Body of pancreas (tissue), 4 donors: ENCODE measurements around the gene TASOR. TPM values are rescaled to one million over a fixed set of nuclear protein-coding genes. Genes with fewer than 3 reads are reported as not detected.
A peak's percentile ranks its signal among the peaks of the same experiment; 100 is the strongest.
"Not testable (repeated sequence)": the region's sequence is repeated elsewhere in the genome, so short reads cannot be mapped to it uniquely, and the experiment has no call there.

Experiments used
- ATAC-seq: fragments of 150-250 bp; one replicate; pipeline ENCODE4 v1.9.1; 2016
- DNase-seq, 4 donors: peaks; one replicate each; pipeline ENCODE4 v3.0.0-alpha.2; 2019
- H3K27ac ChIP-seq, 4 donors: fragments of 200-600 bp; sonication (generic); 1 replicate in 3 of 4; 2 replicates in 1 of 4; pipeline versions ENCODE4 v1.5.1 to v1.6.1; 2016 to 2019; ENCODE audit warnings: mild to moderate bottlenecking in 1 of 4, mixed read lengths in 1 of 4, moderate library complexity in 1 of 4
- H3K27me3 ChIP-seq, 2 donors: fragments of 200-600 bp; sonication (generic); one replicate each; pipeline ENCODE4 v1.6.0; 2016; ENCODE audit warnings: mild to moderate bottlenecking in 1 of 2
- H3K36me3 ChIP-seq, 2 donors: fragments of 200-600 bp; sonication (generic); replicated peaks in 1 of 2; 2 replicates each; pipeline ENCODE4 v1.5.1; 2016; ENCODE audit warnings: low read depth in 2 of 2; ENCODE audit not compliant: insufficient read depth in 1 of 2
- H3K4me1 ChIP-seq: fragments of 200-600 bp; sonication (generic); one replicate; pipeline ENCODE4 v1.6.0; 2016
- H3K4me3 ChIP-seq, 2 donors: fragments of 200-600 bp; sonication (generic); 1 replicate in 1 of 2; 2 replicates in 1 of 2; pipeline ENCODE4 v1.5.1; 2016 to 2019
- H3K9me3 ChIP-seq, 3 donors: fragments of 200-600 bp; sonication (generic); 1 replicate in 2 of 3; 2 replicates in 1 of 3; pipeline ENCODE4 v1.5.1; 2016
- CTCF ChIP-seq, 7 experiments: fragments of 450-650 bp in 4 of 7; fragments of 200-600 bp in 3 of 7; sonication (generic) in 3 of 7; IDR thresholded peaks; one replicate each; pipeline ENCODE4 v1.5.1; 2016 to 2019; ENCODE audit warnings: antibody characterized with exemption in 7 of 7
- POLR2A ChIP-seq, 3 donors: fragments of 450-650 bp; IDR thresholded peaks; one replicate each; pipeline ENCODE4 v1.6.1; 2016; ENCODE audit warnings: antibody characterized with exemption in 3 of 3, mild to moderate bottlenecking in 2 of 3
- WGBS, 2 donors: methylation state at CpG; one replicate each; pipeline ENCODE4 v1.1.5; 2017; 5-methylcytosine and 5-hydroxymethylcytosine counted together
- intact Hi-C: fragments of 100-400 bp; cut with DNase I; formaldehyde crosslinking; loops from one replicate; pipeline ENCODE4 v1.15.1; 2023
- total RNA-seq, 2 donors: library from RNA; depleted of rRNA; stranded (reverse); fragments of >200 nt; gene quantifications; one replicate each; pipeline ENCODE4 v1.1.0, GENCODE V29; 2016

TASOR gene
- total RNA-seq, 2 donors from 2014 or later = 28.7 to 55.0 TPM

GRCh38 chr3:56693750-56694149 is 10.7 kb upstream of the TASOR start:
- Histone ChIP-seq H3K36me3 (no peaks in the 10 kb centered on the region), H3K27me3 (no peaks in the 10 kb centered on the region), H3K4me1 (no peaks in the 10 kb centered on the region), H3K9me3 (no peaks in the 10 kb centered on the region), H3K4me3 (no peak overlapping the region), H3K27ac (peak overlapping the region in 1 of 4 donors; percentile 32)
- TF ChIP-seq POLR2A (IDR thresholded peaks at IDR 0.05) (no peak), CTCF (IDR thresholded peaks at IDR 0.05) (no peak)
- DNase-seq (peak in 1 of 4 donors; percentile 66), ATAC-seq (no peak)
- 63 to 64% methylated on average over 3 of the region's 3 CpGs for WGBS, 2 donors
- intact Hi-C loops = no loop called here

- 61 to 73% methylated on average over 8 to 15 of the region's 15 CpGs for WGBS, 2 donors
- H3K4me1 ChIP-seq, H3K27me3 ChIP-seq, H3K4me3 ChIP-seq, intact Hi-C loops, DNase-seq, H3K9me3 ChIP-seq, H3K36me3 ChIP-seq, ATAC-seq, H3K27ac ChIP-seq: not testable (repeated sequence)
Observed at GRCh38 chr3:56692520-56693433, 9.7 kb upstream of the TASOR start.

GRCh38 chr3:56692001-56692365 is 8.9 kb upstream of the TASOR start:
- H3K27me3 ChIP-seq, H3K4me1 ChIP-seq, DNase-seq, H3K27ac ChIP-seq, intact Hi-C loops, ATAC-seq, H3K9me3 ChIP-seq, H3K4me3 ChIP-seq, H3K36me3 ChIP-seq: not testable (repeated sequence)
- WGBS, 2 donors = 91% methylated on average over 21 of the region's 21 CpGs; no CpG with 5 or more reads in 1 of the 2 donors

DNA sequence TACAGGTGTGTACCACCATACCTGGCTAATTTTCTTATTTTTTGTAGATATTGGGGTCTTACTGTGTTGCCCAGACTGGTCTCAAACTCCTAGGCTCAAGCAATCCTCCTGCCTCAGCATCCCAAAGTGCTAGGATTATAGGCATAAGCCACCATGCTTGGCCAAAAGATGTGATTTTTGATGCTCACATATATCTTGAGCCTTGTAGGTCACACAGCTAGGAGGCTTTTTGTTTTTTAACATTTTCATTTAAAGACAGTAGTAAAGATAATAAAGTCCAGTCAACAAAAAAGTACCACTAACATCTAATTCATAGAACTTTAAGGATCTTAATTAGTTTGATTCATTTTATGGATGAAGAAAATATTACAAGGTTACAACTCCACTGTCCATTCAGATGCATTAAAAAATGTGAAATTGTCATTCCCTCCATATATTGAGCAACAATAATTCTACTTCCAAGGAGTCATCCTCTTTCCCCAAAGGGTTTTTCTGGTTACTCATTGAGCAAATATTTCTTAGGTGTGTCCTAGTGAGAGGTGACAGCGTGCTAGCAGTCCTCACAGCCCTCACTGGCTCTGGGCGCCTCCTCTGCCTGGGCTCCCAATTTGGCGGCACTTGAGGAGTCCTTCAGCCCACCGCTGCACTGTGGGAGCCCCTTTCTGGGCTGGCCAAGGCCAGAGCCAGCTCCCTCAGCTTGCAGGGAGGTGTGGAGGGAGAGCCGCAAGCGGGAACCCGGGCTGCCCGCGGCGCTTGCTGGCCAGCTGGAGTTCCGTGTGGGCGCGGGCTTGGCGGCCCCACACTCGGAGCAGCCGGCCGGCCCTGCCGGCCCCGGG is 8.3 kb upstream of the TASOR start:
- TF ChIP-seq CTCF (IDR thresholded peaks at IDR 0.05) = no peak
- TF ChIP-seq POLR2A (IDR thresholded peaks at IDR 0.05) = no peak
- 86 to 90% methylated on average over 7 to 11 of the region's 19 CpGs for WGBS, 2 donors
- ATAC-seq (no peak), DNase-seq (no peak)
- no peak overlapping the region for H3K4me3 ChIP-seq
- H3K9me3 ChIP-seq = no peaks in the 10 kb centered on the region
- no peaks in the 10 kb centered on the region for H3K27me3 ChIP-seq
- no peak overlapping the region for H3K27ac ChIP-seq
- intact Hi-C loops = no loop called here
- H3K36me3 ChIP-seq = no peaks in the 10 kb centered on the region
- H3K4me1 ChIP-seq = no peaks in the 10 kb centered on the region

- intact Hi-C loops = no loop called here
- no peak for DNase-seq
- Histone ChIP-seq H3K4me1 (no peaks in the 10 kb centered on the region), H3K27me3 (no peaks in the 10 kb centered on the region), H3K4me3 (no peak overlapping the region), H3K36me3 (no peaks in the 10 kb centered on the region), H3K27ac (no peak overlapping the region), H3K9me3 (no peaks in the 10 kb centered on the region)
- no peak for TF ChIP-seq POLR2A (IDR thresholded peaks at IDR 0.05)
- TF ChIP-seq CTCF (IDR thresholded peaks at IDR 0.05) = no peak
- ATAC-seq = no peak
- 93 to 94% methylated on average over 1 of the region's 1 CpG for WGBS, 2 donors
Observed at GRCh38 chr3:56689303-56689702, 6.2 kb upstream of the TASOR start.
